IMR-90 (cell line): Measurements from ENCODE around the gene BTBD1. TPM values are rescaled to one million over a fixed set of nuclear protein-coding genes. Genes with fewer than 3 reads are reported as not detected.

ENCODE experiments used
- ATAC-seq: fragments of 200-7000 bp; cut with Tn5 transposase; 2 replicates; pipeline ENCODE4 v1.9.1; 2020; ENCODE audit warnings: low read depth, mild to moderate bottlenecking, moderate library complexity
- BruUV-seq: library from RNA; stranded (reverse); fragments of 400-500 nt; replicated peaks from 2 replicates; lab custom pipeline; 2021; lab: Mats Ljungman, UMichigan
- CTCF ChIA-PET: fragments of 300-600 bp; formaldehyde crosslinking; extraction: SDS; loops from one replicate; lab custom pipeline; 2021; ENCODE audit warnings: antibody characterized with exemption; lab: Yijun Ruan, JAX
- POLR2A ChIA-PET: fragments of 300-600 bp; sonication (Branson Sonifier 250); formaldehyde crosslinking; loops from one replicate; lab custom pipeline; 2022; ENCODE audit warnings: antibody characterized with exemption; ENCODE audit not compliant: unreplicated experiment; lab: Charles Lee
- DNase-seq: peaks from one replicate; pipeline ENCODE4 v3.0.0; 2013
- H2AFZ ChIP-seq: replicated peaks from 2 replicates; pipeline ENCODE3; 2013; ENCODE audit warnings: low read length, mild to moderate bottlenecking; ENCODE audit not compliant: poor library complexity
- H2AK5ac ChIP-seq: 2 replicates; pipeline ENCODE4 v1.6.1; 2013; ENCODE audit warnings: low read depth, low read length, inconsistent platforms
- H2AK9ac ChIP-seq: replicated peaks from 2 replicates; pipeline ENCODE3; 2013; ENCODE audit warnings: mild to moderate bottlenecking, low read depth, low read length, moderate library complexity; ENCODE audit not compliant: poor library complexity
- H2BK120ac ChIP-seq: 2 replicates; pipeline ENCODE4 v1.6.1; 2013; ENCODE audit warnings: low read depth, low read length, inconsistent platforms
- H2BK15ac ChIP-seq: 3 replicates; pipeline ENCODE4 v1.6.1; 2013; ENCODE audit warnings: low read depth, low read length, inconsistent platforms
- H2BK20ac ChIP-seq: 2 replicates; pipeline ENCODE4 v1.6.1; 2013; ENCODE audit warnings: low read depth, mild to moderate bottlenecking, inconsistent platforms, low read length, moderate library complexity
- H2BK5ac ChIP-seq: 2 replicates; pipeline ENCODE4 v1.6.1; 2013; ENCODE audit warnings: mild to moderate bottlenecking, low read depth, low read length, inconsistent platforms; ENCODE audit not compliant: poor library complexity, severe bottlenecking
- H3K14ac ChIP-seq: replicated peaks from 2 replicates; pipeline ENCODE4 v1.6.1; 2013; ENCODE audit warnings: low read depth, low read length, inconsistent platforms
- H3K18ac ChIP-seq: 2 replicates; pipeline ENCODE4 v1.6.1; 2013; ENCODE audit warnings: low read depth, low read length, control low read depth
- H3K23ac ChIP-seq: 2 replicates; pipeline ENCODE4 v1.6.1; 2013; ENCODE audit warnings: low read depth, low read length, inconsistent platforms
- H3K27ac ChIP-seq: 2 replicates; pipeline ENCODE4 v1.5.1; 2013; ENCODE audit warnings: mild to moderate bottlenecking, control low read depth, low read length; ENCODE audit not compliant: insufficient read depth
- H3K27me3 ChIP-seq: 2 replicates; pipeline ENCODE4 v1.6.1; 2013; ENCODE audit warnings: low read length; ENCODE audit not compliant: control insufficient read depth, insufficient read depth
- H3K36me3 ChIP-seq: 2 replicates; pipeline ENCODE4 v1.6.1; 2013; ENCODE audit warnings: low read length, mixed read lengths; ENCODE audit not compliant: control insufficient read depth, insufficient read depth
- H3K4ac ChIP-seq: 2 replicates; pipeline ENCODE4 v1.6.1; 2013; ENCODE audit warnings: low read depth, low read length, inconsistent platforms
- H3K4me1 ChIP-seq: 2 replicates; pipeline ENCODE4 v1.6.1; 2013; ENCODE audit warnings: low read length, mixed read lengths; ENCODE audit not compliant: control insufficient read depth, insufficient read depth
- H3K4me2 ChIP-seq: 2 replicates; pipeline ENCODE4 v1.6.1; 2013; ENCODE audit warnings: low read depth, mild to moderate bottlenecking, control low read depth, low read length, moderate library complexity
- H3K4me3 ChIP-seq: 2 replicates; pipeline ENCODE4 v1.5.1; 2013; ENCODE audit warnings: low read depth, mild to moderate bottlenecking, control low read depth, low read length, moderate library complexity; ENCODE audit not compliant: insufficient read depth
- H3K56ac ChIP-seq: 2 replicates; pipeline ENCODE4 v1.6.1; 2013; ENCODE audit warnings: low read length, inconsistent platforms; ENCODE audit not compliant: insufficient read depth; ENCODE audit errors: extremely low read depth
- H3K79me1 ChIP-seq, 2 experiments: 2 replicates each; pipeline ENCODE4 v1.6.1; 2013; ENCODE audit warnings: low read length in 2 of 2, inconsistent platforms in 1 of 2, low read depth in 1 of 2
- H3K9ac ChIP-seq: 2 replicates; pipeline ENCODE4 v1.6.1; 2013; ENCODE audit warnings: low read depth, low read length, control low read depth
- H3K9me1 ChIP-seq: 2 replicates; pipeline ENCODE4 v1.6.1; 2013; ENCODE audit warnings: low read length, inconsistent platforms; ENCODE audit not compliant: insufficient read depth
- H3K9me3 ChIP-seq: 2 replicates; pipeline ENCODE4 v1.6.1; 2013; ENCODE audit warnings: low read length; ENCODE audit not compliant: control insufficient read depth, insufficient read depth
- H4K20me1 ChIP-seq: 2 replicates; pipeline ENCODE4 v1.6.1; 2013; ENCODE audit warnings: low read length, inconsistent platforms; ENCODE audit not compliant: insufficient read depth
- H4K5ac ChIP-seq: 2 replicates; pipeline ENCODE4 v1.6.1; 2013; ENCODE audit warnings: mild to moderate bottlenecking, low read depth, low read length, control low read depth
- H4K8ac ChIP-seq, 2 experiments: 2 replicates each; pipeline ENCODE4 v1.6.1; 2013; ENCODE audit warnings: low read depth in 2 of 2, low read length in 2 of 2, control low read depth in 1 of 2, inconsistent platforms in 1 of 2
- H4K91ac ChIP-seq: 2 replicates; pipeline ENCODE4 v1.6.1; 2013; ENCODE audit warnings: low read depth, low read length, inconsistent platforms; ENCODE audit not compliant: insufficient read depth
- BHLHE40 ChIP-seq: fragments of 150-350 bp; IDR thresholded peaks from 2 replicates; pipeline ENCODE4 v1.6.1; 2016; ENCODE audit warnings: mild to moderate bottlenecking, low read depth, low read length
- CEBPB ChIP-seq: IDR thresholded peaks from 2 replicates; pipeline ENCODE4 v1.6.1; 2012; ENCODE audit warnings: low read depth, low read length, improper control_type of control experiment
- CHD1 ChIP-seq: IDR thresholded peaks from 2 replicates; pipeline ENCODE4 v1.6.1; 2012; ENCODE audit warnings: low read depth, low read length, improper control_type of control experiment
- FOS ChIP-seq: fragments of 150-350 bp; IDR thresholded peaks from 2 replicates; pipeline ENCODE4 v1.6.1; 2016; ENCODE audit warnings: low read depth, low read length
- MAZ ChIP-seq: IDR thresholded peaks from 2 replicates; pipeline ENCODE4 v1.6.1; 2012; ENCODE audit warnings: low read depth, mild to moderate bottlenecking, low read length, improper control_type of control experiment, moderate library complexity, borderline replicate concordance
- MXI1 ChIP-seq: IDR thresholded peaks from 2 replicates; pipeline ENCODE4 v1.6.1; 2012; ENCODE audit warnings: low read depth, mild to moderate bottlenecking, low read length, moderate library complexity, borderline replicate concordance
- NFE2L2 ChIP-seq: fragments of 150-350 bp; IDR thresholded peaks from 2 replicates; pipeline ENCODE4 v1.6.1; 2016; ENCODE audit warnings: low read depth, mild to moderate bottlenecking, low read length
- POLR2A ChIP-seq: IDR thresholded peaks from 2 replicates; pipeline ENCODE4 v1.6.1; 2012; ENCODE audit warnings: mild to moderate bottlenecking, low read depth, low read length
- RAD21 ChIP-seq: IDR thresholded peaks from 2 replicates; pipeline ENCODE4 v1.6.1; 2012; ENCODE audit warnings: low read length, improper control_type of control experiment
- RCOR1 ChIP-seq: IDR thresholded peaks from 2 replicates; pipeline ENCODE4 v1.6.1; 2012; ENCODE audit warnings: mild to moderate bottlenecking, low read length, improper control_type of control experiment; ENCODE audit not compliant: insufficient replicate concordance
- SMC3 ChIP-seq: fragments of 150-350 bp; IDR thresholded peaks from 2 replicates; pipeline ENCODE4 v1.6.1; 2016; ENCODE audit warnings: low read depth, mild to moderate bottlenecking, antibody characterized with exemption, low read length, moderate library complexity
- WGBS, 2 experiments: methylation state at CpG; one replicate each; pipeline versions ENCODE4 v1.1.5 to v1.1.7; 2013; ENCODE audit warnings: missing lambda C conversion rate in 2 of 2; ENCODE audit not compliant: insufficient read length in 1 of 2; ENCODE audit errors: extremely low coverage in 2 of 2; 5-methylcytosine and 5-hydroxymethylcytosine counted together
- dilution Hi-C: fragments of 300-500 bp; cut with HindIII; formaldehyde crosslinking; loops from one replicate; pipeline ENCODE4 v1.14.3; 2018; ENCODE audit warnings: low sequenced_read_pairs; ENCODE audit not compliant: unreplicated experiment
- in situ Hi-C: fragments of 300-500 bp; cut with MboI; formaldehyde crosslinking; loops from 3 replicates; pipeline ENCODE4 v1.14.3; 2019; ENCODE audit warnings: low sequenced_read_pairs, inconsistent platforms, mixed read lengths
- intact Hi-C: fragments of 100-400 bp; cut with micrococcal nuclease; formaldehyde crosslinking; loops from 2 replicates; pipeline ENCODE4 v1.10.0; 2022
- polyA plus RNA-seq, 3 experiments: library from polyadenylated mRNA; depleted of rRNA; stranded (reverse); fragments of >200 nt; gene quantifications; 2 replicates each; pipeline ENCODE4 v1.2.3, GENCODE V29; 2012; ENCODE audit warnings: low replicate concordance in 1 of 3
- total RNA-seq: library from RNA; depleted of rRNA; stranded (reverse); fragments of >200 nt; gene quantifications from 2 replicates; pipeline ENCODE4 v1.2.3, GENCODE V29; 2012
- TF ChIP-seq, protein P1 (sequence below): fragments of 150-350 bp; IDR thresholded peaks from 2 replicates; pipeline ENCODE4 v1.6.1; 2016; ENCODE audit warnings: low read depth, mild to moderate bottlenecking, low read length, moderate library complexity, borderline replicate concordance

BTBD1 gene
- total and polyA plus RNA-seq, 2 of the 4 experiments (the other 2 are of a cell fraction): 39.3 to 78.7 TPM

DNA sequence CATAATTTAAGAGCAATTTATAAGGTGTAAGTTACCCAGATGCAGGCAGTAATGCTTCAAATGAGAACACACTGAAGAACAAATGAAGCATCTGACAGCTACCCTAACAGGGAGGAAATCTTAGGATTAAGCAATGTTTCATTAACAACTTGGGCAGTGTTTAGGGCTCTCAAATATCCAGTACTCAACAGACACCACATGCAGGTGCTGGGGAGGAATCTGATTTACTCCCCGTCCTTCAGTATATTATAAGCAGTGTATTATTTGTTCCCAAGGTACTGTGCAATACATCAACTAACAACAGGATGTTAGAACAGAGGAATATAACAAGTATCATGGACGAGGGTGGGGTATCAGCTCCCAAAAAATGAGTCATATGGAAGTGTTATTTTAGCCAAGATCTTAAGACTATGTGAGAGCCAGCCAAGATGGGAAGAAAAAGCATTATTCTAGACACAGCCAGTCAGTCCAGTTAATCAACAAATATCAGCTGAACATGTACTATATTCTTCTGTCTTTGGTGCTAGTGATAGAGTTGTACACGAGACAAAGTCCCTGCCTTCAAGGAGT, 20.4 kb downstream of the BTBD1 start:
- H2BK15ac ChIP-seq: no peak overlapping the region
- in situ Hi-C loops: no loop called here
- no peak overlapping the region for H3K14ac ChIP-seq
- no peaks in the 10 kb centered on the region for H3K9me3 ChIP-seq
- CTCF ChIA-PET: no interaction called here
- no peak overlapping the region for H3K9ac ChIP-seq
- no peak overlapping the region for H3K18ac ChIP-seq
- H3K4ac ChIP-seq: no peak overlapping the region
- TF ChIP-seq MXI1 (no peak), POLR2A (no peak), MAZ (no peak), NFE2L2 (no peak), RAD21 (no peak), CHD1 (no peak), CEBPB (no peak), RCOR1 (no peak), SMC3 (no peak), FOS (no peak), BHLHE40 (no peak)
- TF ChIP-seq, protein P1, sequence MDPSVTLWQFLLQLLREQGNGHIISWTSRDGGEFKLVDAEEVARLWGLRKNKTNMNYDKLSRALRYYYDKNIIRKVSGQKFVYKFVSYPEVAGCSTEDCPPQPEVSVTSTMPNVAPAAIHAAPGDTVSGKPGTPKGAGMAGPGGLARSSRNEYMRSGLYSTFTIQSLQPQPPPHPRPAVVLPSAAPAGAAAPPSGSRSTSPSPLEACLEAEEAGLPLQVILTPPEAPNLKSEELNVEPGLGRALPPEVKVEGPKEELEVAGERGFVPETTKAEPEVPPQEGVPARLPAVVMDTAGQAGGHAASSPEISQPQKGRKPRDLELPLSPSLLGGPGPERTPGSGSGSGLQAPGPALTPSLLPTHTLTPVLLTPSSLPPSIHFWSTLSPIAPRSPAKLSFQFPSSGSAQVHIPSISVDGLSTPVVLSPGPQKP: no peak
- no peaks in the 10 kb centered on the region for H3K9me1 ChIP-seq
- dilution Hi-C loops: no loop called here
- intact Hi-C loops: no loop called here
- H2AFZ ChIP-seq: no peak overlapping the region
- H3K23ac ChIP-seq: no peak overlapping the region
- no peak overlapping the region for H2AK9ac ChIP-seq
- no TSS peak for BruUV-seq
- H3K27me3 ChIP-seq: no peaks in the 10 kb centered on the region
- ATAC-seq (peak; percentile 81), DNase-seq (peak; percentile 72)
- no peak overlapping the region for H3K27ac ChIP-seq
- H3K4me3 ChIP-seq: no peak overlapping the region
- H4K5ac ChIP-seq: no peak overlapping the region
- no peak overlapping the region for H3K4me2 ChIP-seq
- no peak overlapping the region for H3K56ac ChIP-seq
- no peak overlapping the region for H4K91ac ChIP-seq
- H4K20me1 ChIP-seq: peaks cover 21% of the 10 kb centered on the region
- WGBS, 2 experiments: no CpG with 5 or more reads among the region's 3 CpGs
- H3K4me1 ChIP-seq: no peaks in the 10 kb centered on the region; the same call in 1 of the 2 replicates
- H2BK20ac ChIP-seq: no peak overlapping the region
- no peak overlapping the region for H2AK5ac ChIP-seq
- no peak overlapping the region for H2BK5ac ChIP-seq
- peaks cover 30% of the 10 kb centered on the region for H3K36me3 ChIP-seq
- peaks cover 40 to 43% of the 10 kb centered on the region in 2 experiments for H3K79me1 ChIP-seq
- no peak overlapping the region for H4K8ac ChIP-seq
- POLR2A ChIA-PET: no interaction called here
- H2BK120ac ChIP-seq: no peak overlapping the region
